C4-2B (cell line): Measurements from ENCODE around the gene DCLRE1A.

ENCODE experiments used
- H3K27ac ChIP-seq: fragments of 450-650 bp; 2 replicates; pipeline ENCODE4 v1.5.1; 2017
- CTCF ChIP-seq: fragments of 450-650 bp; conservative IDR thresholded peaks from 2 replicates; pipeline ENCODE4 v1.5.1; 2017; ENCODE audit warnings: mild to moderate bottlenecking
- ZFX ChIP-seq: fragments of 450-650 bp; IDR thresholded peaks from 2 replicates; pipeline ENCODE4 v1.6.1; 2017

DCLRE1A gene

GRCh38 chr10:113891476-113891875 is 37.6 kb upstream of the DCLRE1A start:
- TF ChIP-seq ZFX (no peak), CTCF (no peak)

GRCh38 chr10:113890769-113891168 is 36.9 kb upstream of the DCLRE1A start:
- TF ChIP-seq ZFX (no peak), CTCF (no peak)

More at GRCh38 chr10:113891476-113891875, 37.6 kb upstream of the DCLRE1A start:
- no peak overlapping the region for H3K27ac ChIP-seq

GRCh38 chr10:113889911-113890310 is 36.0 kb upstream of the DCLRE1A start:
- TF ChIP-seq CTCF = no peak
- TF ChIP-seq ZFX = no peak
- H3K27ac ChIP-seq = no peak overlapping the region

More at GRCh38 chr10:113890769-113891168, 36.9 kb upstream of the DCLRE1A start:
- H3K27ac ChIP-seq = no peak overlapping the region

- TF ChIP-seq CTCF (no peak), ZFX (no peak)
- H3K27ac ChIP-seq = no peak overlapping the region
Measured at GRCh38 chr10:113882240-113882639, 28.4 kb upstream of the DCLRE1A start.

- no peak for TF ChIP-seq ZFX
- TF ChIP-seq CTCF = no peak
- H3K27ac ChIP-seq = no peak overlapping the region
Measured at GRCh38 chr10:113880236-113880635, 26.4 kb upstream of the DCLRE1A start.

GRCh38 chr10:113879691-113880090 is 25.8 kb upstream of the DCLRE1A start:
- TF ChIP-seq CTCF = no peak
- TF ChIP-seq ZFX = no peak
- no peak overlapping the region for H3K27ac ChIP-seq

GRCh38 chr10:113876461-113876860 is 22.6 kb upstream of the DCLRE1A start:
- TF ChIP-seq CTCF (no peak), ZFX (no peak)
- H3K27ac ChIP-seq = no peak overlapping the region
